GM21528 (cell line): ENCODE data around the gene PRRT2.
"Not testable (repeated sequence)": the region's sequence is repeated elsewhere in the genome, so short reads cannot be mapped to it uniquely, and the experiment has no call there.

Experiments used
- ATAC-seq: cut with Tn5 transposase; IDR thresholded peaks from one replicate; pipeline ENCODE4 v1.9.1; 2021; ENCODE audit warnings: mild to moderate bottlenecking, moderate library complexity; ENCODE audit not compliant: unreplicated experiment, low FRiP score

The PRRT2 gene

DNA sequence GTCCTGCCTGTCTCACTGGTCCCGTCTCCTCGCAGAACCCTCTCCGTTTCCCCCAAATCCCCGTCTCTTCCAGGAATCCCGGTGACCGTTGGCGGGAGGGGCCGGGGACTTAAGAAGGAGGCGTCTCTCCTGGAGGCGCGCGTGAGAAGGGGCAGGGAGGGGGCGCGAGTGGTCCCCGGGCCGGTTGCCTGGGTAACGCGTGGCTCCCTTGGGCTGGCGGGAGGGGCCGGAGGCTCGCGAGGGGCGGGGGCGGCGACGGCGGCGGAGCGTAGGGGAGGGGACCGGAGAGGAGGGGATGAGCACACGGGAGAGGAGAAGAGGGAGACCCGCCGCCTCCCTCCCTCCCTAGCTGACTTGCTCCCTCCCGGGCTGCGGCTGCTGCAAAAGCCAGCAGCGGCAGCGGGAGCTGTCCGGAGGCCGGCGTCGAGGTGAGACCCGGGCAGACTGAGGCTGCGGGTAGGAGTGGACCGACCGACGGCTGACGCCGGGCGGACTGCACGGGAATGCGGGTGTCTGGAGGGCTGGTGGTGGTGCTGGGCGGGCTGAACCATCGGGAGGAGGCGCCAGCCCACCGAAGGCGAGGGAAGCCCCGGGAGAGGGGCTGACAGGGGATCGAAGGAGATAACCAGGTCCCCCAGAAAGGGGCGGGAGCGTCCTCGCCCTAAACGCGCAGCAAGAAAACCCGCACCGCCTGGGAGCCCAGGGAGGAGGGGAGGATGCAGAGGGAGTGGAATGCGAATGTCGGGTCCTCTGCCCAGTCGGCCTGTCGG lies at the start of gene PRRT2:
TSS of gene PRRT2 (plus strand) at position 298 of the 770 bp plus-strand sequence. CDS start 862 bp downstream, outside the sequence.
- no peak for ATAC-seq

DNA sequence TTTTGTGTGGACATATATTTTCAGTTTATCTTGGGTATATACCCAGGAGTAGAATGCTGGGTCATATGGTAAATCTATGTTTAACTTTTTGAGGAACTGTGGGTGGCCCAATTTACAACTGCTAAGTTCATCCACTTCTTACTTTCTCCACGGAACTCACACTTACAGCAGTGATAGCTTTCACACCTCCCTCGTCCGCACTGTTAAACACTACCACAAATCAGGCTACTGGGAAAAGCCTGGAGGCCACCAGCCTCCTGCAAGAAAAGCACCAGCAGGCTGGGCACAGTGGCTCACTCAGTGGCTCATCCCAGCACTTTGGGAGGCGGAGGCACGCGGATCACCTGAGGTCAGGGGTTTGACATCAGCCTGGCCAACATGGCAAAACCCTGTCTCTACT lies 48.7 kb upstream of the PRRT2 start:
- ATAC-seq: no peak

DNA sequence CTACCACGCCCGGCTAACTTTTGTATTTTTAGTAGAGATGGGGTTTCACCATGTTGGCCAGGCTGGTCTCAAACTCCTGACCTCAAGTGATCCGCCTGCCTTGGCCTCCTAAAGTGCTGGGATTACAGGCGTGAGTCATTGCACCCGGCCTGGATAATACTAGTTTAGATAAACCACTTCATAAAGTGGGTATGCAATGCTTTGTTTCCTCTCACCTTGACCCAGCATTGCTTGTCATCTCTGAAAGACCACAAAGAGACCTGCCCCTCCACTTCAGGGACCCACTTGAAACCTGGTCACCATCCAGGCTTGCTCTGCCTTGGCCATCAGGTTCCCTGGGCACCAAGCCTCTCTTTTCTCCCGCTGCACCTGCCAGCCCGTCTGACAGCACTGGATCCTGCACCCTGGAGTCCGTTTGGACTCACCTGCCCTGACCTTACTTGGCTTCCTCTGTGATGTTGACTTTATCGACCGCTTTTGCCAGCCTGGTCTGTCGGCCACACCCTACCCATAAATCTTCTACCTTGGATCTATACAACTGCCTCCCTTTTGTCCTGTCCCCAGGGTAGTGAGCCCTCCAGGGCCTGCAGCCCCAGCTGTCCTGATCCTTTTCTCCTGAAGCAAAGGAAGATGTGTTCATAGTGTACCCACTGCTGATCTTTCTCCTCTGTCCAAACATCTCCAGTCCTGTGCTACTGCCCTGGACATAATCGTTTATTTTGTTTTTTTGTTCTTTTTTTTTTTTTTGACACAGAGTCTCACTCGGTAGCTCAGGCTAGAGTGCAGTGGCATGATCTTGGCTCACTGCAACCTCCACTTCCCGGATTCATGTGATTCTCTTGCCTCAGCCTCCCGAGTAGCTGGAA lies 46.6 kb upstream of the PRRT2 start:
- ATAC-seq: no peak

DNA sequence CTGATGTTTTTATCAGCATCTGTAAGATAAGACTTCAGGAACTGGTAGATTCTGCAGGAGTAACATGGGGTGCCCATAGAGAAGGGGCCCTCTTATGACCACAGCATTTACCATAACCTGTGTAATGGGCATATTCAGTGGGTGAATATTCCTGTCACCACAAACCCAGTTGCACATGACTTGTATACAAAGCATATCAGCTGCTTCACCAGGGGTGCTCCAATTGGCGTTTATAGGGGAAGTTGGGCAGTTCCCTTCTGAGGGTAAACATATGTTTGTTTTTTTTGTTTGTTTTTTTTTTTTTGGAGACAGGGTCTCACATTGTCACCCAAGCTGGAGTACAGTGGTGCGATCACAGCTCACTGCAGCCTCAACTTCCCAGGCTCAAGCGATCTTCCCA lies 45.4 kb upstream of the PRRT2 start:
- ATAC-seq: no peak

DNA sequence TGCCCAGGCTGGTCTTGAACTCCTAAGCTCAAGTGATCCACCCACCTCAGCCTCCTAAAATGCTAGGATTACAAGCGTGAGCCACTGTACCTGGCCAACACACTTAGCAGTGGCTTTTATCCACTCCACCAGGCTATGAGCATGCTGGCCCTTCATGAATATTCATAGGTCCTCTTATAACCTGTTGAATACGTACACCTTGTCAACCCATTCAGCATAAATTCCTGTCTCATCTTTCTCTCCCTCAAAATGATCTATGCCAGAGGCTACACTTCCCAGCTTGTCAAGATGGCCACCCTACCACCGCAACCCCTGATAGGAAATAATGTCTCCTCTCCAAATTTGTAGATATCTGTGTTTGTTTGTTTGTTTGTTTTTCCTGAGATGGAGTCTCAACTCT lies 44.9 kb upstream of the PRRT2 start:
- no peak for ATAC-seq

DNA sequence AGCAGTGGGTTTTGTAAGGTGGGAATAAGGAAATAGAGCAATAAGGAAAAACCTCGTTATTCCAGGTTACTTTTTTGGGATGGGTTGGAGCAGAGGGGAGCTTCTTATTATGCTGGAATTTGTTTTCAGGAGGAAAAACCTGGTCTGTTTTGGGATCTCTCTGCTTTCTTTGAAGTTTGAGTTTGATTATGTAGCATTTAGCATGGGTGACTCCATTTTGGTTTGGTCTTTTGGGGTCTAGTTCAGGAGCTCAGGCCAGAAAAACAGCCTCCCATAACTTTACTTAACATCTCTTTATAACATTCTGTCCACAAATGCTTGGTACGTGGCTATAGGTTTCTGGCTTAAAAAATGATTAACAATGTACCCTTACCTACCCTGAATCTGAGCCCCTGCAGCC lies 42.5 kb upstream of the PRRT2 start:
- ATAC-seq: no peak

DNA sequence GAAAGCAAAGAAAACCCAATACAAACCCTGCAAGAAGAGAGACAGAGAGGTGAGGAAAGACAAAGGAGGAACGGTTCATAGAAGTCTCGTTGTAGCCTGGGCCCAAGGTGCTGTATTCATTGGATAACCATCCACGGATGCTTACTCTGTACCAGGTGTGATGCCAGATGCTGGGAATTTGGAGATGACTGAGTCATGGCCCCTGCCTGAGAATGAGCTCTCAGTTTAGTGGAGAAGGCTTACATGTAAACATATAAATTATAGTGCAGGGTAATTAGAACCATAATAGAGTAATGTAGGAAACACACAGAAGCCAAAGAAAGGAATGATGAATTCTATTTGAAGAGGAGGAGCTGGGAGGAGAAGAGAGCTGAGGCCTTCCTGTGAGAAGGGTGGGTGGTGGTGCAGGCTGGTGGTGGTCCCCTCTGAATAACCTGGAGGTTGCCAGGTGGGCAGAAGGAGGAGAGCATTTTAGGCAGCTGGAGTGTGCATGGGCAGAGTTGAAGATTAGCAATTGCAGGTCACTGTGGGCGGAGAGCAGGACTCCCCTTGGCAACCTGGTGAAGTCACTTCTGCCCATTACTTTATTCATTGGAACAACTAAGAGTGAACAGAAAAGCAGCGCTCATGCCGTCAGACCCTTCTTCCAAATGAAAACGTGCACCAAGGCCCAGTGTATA lies 41.6 kb upstream of the PRRT2 start:
- ATAC-seq: no peak

DNA sequence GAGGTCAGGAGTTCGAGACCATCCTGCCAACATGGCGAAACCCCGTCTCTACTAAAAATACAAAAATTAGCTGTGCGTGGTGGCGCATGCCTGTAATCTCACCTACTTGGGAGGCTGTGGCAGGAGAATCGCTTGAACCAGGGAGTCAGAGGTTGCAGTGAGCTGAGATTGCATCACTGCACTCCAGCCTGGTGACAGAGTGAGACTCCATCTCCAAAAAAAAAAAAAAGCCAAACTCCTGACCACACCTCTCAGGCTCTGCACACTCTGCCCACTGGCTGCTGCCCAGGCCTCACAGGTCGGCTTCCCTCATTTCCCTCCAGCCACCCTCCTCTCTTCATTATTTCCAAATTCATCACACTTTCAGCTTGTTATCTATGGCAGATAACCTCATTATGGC lies 39.7 kb upstream of the PRRT2 start:
- not testable (repeated sequence) for ATAC-seq

DNA sequence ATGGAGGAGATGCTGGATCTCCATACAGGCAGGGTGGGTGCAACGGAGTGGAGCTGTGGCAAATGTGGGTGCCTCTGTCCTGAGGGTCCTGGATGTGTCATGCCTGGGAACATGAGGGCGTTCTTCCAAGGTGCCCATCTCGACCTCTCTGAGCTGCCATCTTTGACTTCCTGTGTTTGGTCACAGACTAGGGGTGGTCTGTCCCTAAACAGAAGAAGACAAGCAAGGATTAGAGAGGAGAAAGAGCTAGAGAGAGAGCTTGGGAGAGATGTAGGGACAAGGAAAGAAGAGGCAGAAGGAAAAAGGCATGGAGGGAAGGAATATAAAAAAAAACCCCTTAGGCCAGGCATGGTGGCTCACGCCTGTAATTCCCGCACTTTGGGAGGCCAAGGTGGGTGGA lies 37.3 kb upstream of the PRRT2 start:
- ATAC-seq: no peak

DNA sequence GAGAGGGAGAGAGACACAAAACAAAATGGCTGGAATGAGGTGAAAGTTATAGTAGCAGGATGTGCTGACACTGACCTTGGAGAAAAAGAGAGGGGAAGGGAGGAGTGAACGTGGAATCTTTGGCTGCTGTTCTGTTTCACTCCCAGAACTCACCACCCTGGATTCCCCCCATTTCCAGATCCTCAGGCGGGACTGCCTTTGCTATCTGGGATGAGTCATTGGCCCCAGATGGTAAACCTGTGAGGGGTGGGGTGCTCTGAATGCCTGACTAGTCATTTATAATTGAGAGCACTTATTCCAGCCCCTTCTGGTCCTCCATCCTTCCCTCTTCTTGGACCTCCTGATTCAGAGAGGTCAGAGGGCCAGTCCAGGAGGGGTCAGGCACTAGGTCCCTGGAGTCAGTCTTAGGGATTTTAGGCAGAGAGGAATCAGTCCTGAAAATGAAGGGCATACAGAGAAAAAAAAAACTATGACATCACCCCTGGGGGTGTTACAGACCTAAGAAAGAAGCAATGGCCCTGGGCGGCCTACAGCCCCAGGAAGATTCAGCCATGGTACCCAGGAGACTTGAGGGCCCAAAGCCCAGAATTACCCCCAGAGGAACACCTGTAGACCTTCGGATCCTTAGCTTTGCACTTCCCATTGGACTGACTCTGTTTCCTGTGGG lies 36.1 kb upstream of the PRRT2 start:
- ATAC-seq: no peak

DNA sequence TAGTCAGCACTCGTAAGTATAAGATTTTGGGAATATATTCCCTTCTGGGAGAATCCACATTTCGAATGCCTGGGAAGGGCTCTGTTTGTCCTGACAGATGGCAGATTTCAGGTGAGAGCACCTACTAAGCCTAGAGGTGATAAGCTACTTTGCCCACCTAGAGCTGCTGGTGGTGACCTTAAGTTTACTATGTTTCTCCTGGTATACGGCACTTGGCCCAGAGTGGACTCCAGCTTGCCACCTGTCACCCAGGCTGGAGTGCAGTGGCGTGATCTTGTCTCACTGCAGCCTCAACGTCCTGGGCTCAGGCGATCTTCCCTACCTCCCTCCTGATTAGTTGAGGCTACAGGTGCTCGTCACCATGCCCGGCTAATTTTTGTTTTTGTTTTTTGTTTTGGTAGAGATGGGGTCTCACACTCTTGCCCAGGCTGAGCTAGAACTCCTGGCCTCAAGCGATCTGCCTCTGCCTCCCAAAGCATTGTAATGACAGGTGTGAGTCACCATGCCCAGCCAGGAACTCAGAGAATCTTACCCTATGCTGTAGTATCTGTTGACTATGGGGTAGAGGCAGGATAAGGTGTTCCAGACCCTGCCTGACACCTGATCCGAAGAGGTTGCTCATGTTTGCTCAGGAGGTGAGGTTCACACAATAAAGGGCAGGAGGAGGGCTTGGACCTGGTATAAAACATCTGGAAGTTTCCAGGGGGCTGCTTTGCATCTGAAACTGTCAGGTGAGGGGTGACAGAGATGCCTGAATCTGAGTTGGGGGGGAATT lies 34.2 kb upstream of the PRRT2 start, which contains the start of gene ZG16:
TSS of gene ZG16 (plus strand) at position 681 of the 775 bp plus-strand sequence. CDS start 1,011 bp downstream, outside the sequence.
- ATAC-seq: no peak

DNA sequence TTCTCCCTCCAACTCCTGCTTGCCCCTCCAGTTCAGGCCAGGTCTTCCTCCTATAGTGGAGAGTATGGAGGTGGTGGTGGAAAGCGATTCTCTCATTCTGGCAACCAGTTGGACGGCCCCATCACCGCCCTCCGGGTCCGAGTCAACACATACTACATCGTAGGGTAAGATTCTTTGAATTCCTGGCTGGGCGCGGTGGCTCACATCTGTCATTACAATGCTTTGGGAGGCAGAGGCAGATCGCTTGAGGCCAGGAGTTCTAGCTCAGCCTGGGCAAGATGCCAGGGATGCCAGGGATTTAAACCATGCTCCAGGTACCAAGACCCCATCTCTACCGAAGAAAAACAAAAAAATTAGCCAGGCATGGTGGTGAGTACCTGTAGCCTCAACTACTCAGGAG lies 32.5 kb upstream of the PRRT2 start:
- ATAC-seq: no peak

DNA sequence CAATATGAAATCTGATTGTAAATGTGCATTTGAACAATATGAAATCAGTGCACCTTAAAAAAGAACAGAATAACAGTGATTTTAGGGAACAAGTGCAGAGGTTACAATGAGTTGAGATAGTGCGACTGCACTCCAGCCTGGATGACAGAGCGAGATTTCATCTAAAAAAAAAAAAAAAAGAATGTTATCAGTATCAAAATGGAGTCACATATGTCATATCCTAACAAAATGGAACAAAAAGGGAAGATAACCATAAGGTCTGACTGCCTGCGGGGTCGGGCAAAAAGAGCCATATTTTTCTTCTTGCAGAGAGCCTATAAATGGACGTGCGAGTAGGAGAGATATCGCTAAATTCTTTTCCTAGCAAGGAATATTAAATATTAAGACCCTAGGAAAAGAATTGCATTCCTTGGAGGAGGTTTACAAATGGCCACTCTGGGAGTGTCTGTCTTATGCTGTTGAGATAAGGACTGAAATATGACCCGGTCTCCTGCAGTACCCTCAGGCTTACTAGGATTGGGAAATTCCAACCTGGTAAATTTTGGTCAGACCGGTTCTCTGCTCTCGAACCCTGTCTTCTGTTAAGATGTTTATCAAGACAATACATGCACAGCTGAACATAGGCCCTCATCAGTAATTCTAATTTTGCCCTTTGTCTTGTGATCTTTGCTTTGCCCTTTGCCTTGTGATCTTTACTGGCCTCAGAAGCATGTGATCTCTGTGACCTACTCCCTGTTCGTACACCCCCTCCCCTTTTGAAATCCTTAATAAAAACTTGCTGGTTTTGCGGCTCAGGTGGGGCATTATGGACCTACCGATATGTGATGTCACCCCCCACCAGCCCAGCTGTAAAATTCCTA lies 28.7 kb upstream of the PRRT2 start:
- ATAC-seq: not testable (repeated sequence)

DNA sequence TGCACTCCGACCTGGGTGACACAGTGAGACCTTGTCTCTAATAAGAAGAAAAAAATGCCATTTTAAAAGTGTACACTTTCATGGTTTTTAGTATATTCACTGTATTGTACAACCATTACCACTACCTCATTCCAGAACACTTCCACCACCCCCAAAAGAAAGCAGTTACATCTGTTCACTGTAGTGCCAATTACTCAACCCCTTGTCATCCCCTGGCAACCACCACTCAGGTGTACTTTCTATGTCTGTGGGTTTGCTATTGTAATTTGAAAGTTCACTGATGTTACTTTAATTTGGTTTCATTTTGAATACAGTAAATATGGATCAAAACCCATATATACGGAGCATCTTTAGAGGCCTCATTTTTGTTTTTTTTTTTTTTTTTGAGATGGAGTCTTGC lies 27.8 kb upstream of the PRRT2 start:
- no peak for ATAC-seq

DNA sequence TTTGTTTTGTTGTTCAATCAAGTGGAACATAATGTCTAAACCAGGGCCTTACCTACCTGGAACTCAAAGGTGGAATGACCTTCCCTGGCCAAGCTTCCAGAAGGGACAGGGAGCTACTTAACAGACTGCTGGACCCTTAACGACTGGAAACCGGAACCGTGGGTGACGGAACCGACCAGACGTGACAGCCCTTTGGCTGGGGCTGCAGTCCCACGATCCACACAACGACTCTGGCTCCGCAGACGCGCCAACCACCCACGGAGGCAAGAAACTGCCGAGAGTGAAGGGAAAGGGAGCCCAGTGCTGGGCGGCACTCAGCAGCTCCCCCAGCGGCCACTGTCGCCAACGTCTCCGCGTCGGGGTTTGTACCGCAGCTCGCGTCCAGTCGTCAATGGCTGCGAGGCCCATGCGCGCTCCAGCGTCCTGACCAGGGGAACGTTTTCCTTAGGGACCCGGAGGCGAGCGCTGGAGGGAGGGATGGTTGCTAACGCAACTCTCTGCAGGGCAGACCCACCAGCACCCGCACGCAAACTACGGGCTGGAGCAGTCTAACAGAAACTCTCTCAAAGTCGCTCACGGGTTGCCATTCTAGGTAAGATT lies 27.0 kb upstream of the PRRT2 start:
- no peak for ATAC-seq

DNA sequence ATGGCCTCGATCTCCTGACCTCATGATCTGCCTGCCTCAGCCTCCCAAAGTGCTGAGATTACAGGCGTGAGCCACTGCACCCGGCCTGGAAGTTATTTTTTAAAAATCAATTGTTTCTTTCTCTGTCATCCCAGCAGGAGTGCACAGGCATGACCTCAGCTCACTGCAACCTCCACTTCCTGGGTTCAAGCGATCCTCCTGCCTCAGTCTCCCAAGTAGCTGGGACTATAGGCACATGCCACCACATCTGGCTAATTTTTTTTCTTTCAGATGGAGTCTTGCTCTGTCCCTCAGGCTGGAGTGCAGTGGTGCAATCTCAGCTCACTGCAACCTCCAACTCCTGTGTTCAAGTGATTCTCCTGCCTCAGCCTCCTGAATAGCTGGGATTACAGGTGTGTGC lies 24.8 kb upstream of the PRRT2 start:
- ATAC-seq: not testable (repeated sequence)

DNA sequence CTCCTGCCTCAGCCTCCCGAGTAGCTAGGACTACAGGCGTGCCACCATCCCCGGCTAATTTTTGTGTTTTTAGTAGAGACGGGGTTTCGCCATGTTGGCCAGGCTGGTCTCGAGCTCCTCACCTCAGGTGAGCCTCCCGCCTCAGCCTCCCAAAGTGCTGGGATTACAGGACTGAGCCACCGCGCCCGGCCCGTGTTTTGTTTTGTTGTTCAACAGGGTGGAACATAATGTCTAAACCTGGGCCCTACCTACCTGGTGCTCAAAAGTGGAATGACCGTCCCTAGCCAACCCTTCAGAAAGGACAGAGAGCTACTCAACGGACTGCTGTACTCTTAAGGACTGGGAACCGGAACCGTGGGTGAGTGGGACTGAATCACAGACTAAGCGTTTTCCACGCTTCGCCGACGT lies 22.2 kb upstream of the PRRT2 start:
- no peak for ATAC-seq

DNA sequence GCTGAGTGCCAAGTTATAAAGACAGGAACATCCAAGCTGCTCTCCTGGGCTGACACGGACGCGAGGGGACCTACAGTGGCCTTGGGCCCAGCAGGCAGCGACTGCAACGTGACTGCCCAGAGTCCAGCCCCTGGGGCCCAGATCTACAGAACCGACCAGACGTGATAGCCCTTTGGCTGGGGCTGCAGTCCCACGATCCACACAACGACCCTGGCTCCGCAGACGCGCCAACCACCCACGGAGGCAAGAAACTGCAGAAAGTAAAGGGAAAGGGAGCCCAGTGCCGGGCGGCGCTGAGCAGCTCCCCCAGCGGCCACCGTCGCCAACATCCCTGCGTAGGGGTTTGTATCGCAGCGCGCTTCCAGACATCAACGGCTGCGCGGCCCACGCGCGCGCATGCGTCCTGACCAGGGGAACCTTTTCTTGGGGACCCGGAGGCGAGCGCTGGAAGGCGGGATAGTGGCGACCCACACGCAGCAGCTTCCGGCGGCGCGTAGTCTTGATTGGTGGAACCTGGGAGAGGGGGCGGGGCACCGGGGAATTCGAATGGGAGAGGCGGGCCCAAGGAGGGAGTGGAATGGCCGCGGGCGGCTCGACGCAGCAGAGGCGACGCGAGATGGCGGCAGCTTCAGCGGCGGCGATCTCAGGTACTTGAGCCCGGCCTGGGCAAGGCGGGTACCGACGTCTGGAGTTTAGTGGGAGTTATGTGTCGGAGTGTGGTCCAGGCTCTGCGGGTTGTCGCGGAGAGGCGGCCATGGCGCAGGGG lies 21.6 kb upstream of the PRRT2 start, which contains the start of gene KIF22:
TSS of gene KIF22 (plus strand) at position 569 of the 766 bp plus-strand sequence. CDS start at position 578, 9 bp downstream.
- ATAC-seq: peak; percentile 88
